HCT116 (cell line): ENCODE results near the gene SLC18A2. TPM values are rescaled to one million over a fixed set of nuclear protein-coding genes. Genes with fewer than 3 reads are reported as not detected.

Source experiments
- ATAC-seq: fragments of 200-7000 bp; cut with Tn5 transposase; 2 replicates; pipeline ENCODE4 v1.9.1; 2020; ENCODE audit warnings: mild to moderate bottlenecking, moderate library complexity
- BruUV-seq: library from RNA; stranded (reverse); fragments of 400-500 nt; replicated peaks from 2 replicates; lab custom pipeline; 2021; lab: Mats Ljungman, UMichigan
- CTCF ChIA-PET: fragments of 300-600 bp; sonication (Branson Sonifier 250); formaldehyde crosslinking; loops from one replicate; lab custom pipeline; 2021; ENCODE audit warnings: antibody characterized with exemption; lab: Charles Lee
- POLR2A ChIA-PET: fragments of 300-600, 350-600 bp; sonication (Branson Sonifier 250); formaldehyde crosslinking; loops from one replicate; lab custom pipeline; 2021; ENCODE audit warnings: antibody characterized with exemption; lab: Charles Lee
- RAD21 ChIA-PET, 2 experiments: fragments of 300-600 bp; sonication (Branson Sonifier 250); formaldehyde crosslinking; loops; one replicate each; lab custom pipeline; 2023; ENCODE audit warnings: low total read pairs in 2 of 2; ENCODE audit not compliant: uncharacterized antibody in 2 of 2, unreplicated experiment in 2 of 2, low non-redundant PET in 1 of 2; lab: Charles Lee
- DNase-seq: peaks from one replicate; pipeline ENCODE4 v3.0.0-alpha.2; 2010; ENCODE audit warnings: low read depth, low spot score
- H2AFZ ChIP-seq: fragments of 200-600 bp; shearing (Covaris generic), sonication (generic); 2 replicates; pipeline ENCODE4 v1.6.1; 2017; ENCODE audit warnings: low read depth, mixed run types, mixed read lengths, antibody characterized with exemption, low read length; ENCODE audit not compliant: poor library complexity, severe bottlenecking
- H3K27ac ChIP-seq: 2 replicates; pipeline ENCODE4 v1.5.1; 2012; ENCODE audit warnings: low read depth, low read length
- H3K27me3 ChIP-seq: fragments of 200-600 bp; sonication (generic); 2 replicates; pipeline ENCODE4 v1.6.1; 2016; ENCODE audit warnings: mixed run types, low read length, mixed read lengths; ENCODE audit not compliant: insufficient read depth
- H3K36me3 ChIP-seq, 2 experiments: fragments of 200-500 bp in 1 of 2; fragments of 200-600 bp in 1 of 2; sonication (Bioruptor generic) in 1 of 2; sonication (generic) in 1 of 2; 2 replicates each; pipeline versions ENCODE4 v1.5.1 to v1.6.1; 2014 to 2016; ENCODE audit warnings: low read length in 2 of 2, inconsistent platforms in 1 of 2, mixed read lengths in 1 of 2, mixed run types in 1 of 2; ENCODE audit not compliant: insufficient read depth in 2 of 2, control insufficient read depth in 1 of 2
- H3K4me1 ChIP-seq, 2 experiments: fragments of 200-600 bp in 1 of 2; sonication (generic) in 1 of 2; 2 replicates each; pipeline versions ENCODE4 v1.5.1 to v1.6.1; 2012 to 2017; ENCODE audit warnings: low read length in 2 of 2, inconsistent platforms in 1 of 2, mild to moderate bottlenecking in 1 of 2, mixed read lengths in 1 of 2, mixed run types in 1 of 2, moderate library complexity in 1 of 2; ENCODE audit not compliant: insufficient read depth in 2 of 2, control insufficient read depth in 1 of 2
- H3K4me2 ChIP-seq: fragments of 200-600 bp; sonication (generic); 2 replicates; pipeline ENCODE4 v1.6.1; 2017; ENCODE audit warnings: mixed run types, low read length, mixed read lengths
- H3K4me3 ChIP-seq, 2 experiments: fragments of 200-600 bp in 1 of 2; sonication (generic) in 1 of 2; replicated peaks in 1 of 2; 2 replicates each; pipeline ENCODE4 v1.5.1; 2011 to 2016; ENCODE audit warnings: low read length in 2 of 2, control low read depth in 1 of 2, low read depth in 1 of 2, mild to moderate bottlenecking in 1 of 2, mixed read lengths in 1 of 2, mixed run types in 1 of 2
- H3K79me2 ChIP-seq: fragments of 200-600 bp; sonication (generic); 2 replicates; pipeline ENCODE4 v1.6.1; 2017; ENCODE audit warnings: mild to moderate bottlenecking, mixed run types, low read length, moderate library complexity, mixed read lengths; ENCODE audit not compliant: insufficient read depth
- H3K9ac ChIP-seq: fragments of 200-600 bp; sonication (generic); 2 replicates; pipeline ENCODE4 v1.6.1; 2016; ENCODE audit warnings: low read length, mixed read lengths
- H3K9me2 ChIP-seq: fragments of 200-600 bp; sonication (generic), shearing (Covaris generic); 2 replicates; pipeline ENCODE4 v1.6.1; 2017; ENCODE audit warnings: mixed run types, mild to moderate bottlenecking, moderate library complexity; ENCODE audit not compliant: insufficient read depth
- H3K9me3 ChIP-seq, 2 experiments: fragments of 200-500 bp in 1 of 2; fragments of 200-600 bp in 1 of 2; sonication (Bioruptor generic) in 1 of 2; sonication (generic) in 1 of 2; 2 replicates each; pipeline ENCODE4 v1.6.1; 2014 to 2017; ENCODE audit warnings: low read length in 2 of 2, mixed read lengths in 2 of 2, inconsistent platforms in 1 of 2, low read depth in 1 of 2, mild to moderate bottlenecking in 1 of 2, mixed run types in 1 of 2, moderate library complexity in 1 of 2; ENCODE audit not compliant: control insufficient read depth in 1 of 2, insufficient read depth in 1 of 2
- H4K20me1 ChIP-seq: fragments of 200-600 bp; sonication (generic), shearing (Covaris generic); 2 replicates; pipeline ENCODE4 v1.6.1; 2017; ENCODE audit warnings: mixed run types, mild to moderate bottlenecking, moderate library complexity; ENCODE audit not compliant: insufficient read depth
- CEBPB ChIP-seq: IDR thresholded peaks from 2 replicates; pipeline ENCODE4 v1.6.1; 2012; ENCODE audit warnings: low read depth
- CTCF ChIP-seq, 3 experiments: fragments of 200-600 bp in 1 of 3; sonication (generic) in 1 of 3; IDR thresholded peaks in 2 of 3; conservative IDR thresholded peaks in 1 of 3; 2 replicates each; pipeline ENCODE4 v1.5.1; 2012 to 2017; ENCODE audit warnings: low read depth in 2 of 3, low read length in 2 of 3, antibody characterized with exemption in 1 of 3, borderline replicate concordance in 1 of 3, control low read depth in 1 of 3, mild to moderate bottlenecking in 1 of 3, mixed read lengths in 1 of 3, mixed run types in 1 of 3, moderate library complexity in 1 of 3; ENCODE audit not compliant: insufficient read depth in 1 of 3
- EZH2 ChIP-seq: fragments of 200-600 bp; sonication (generic); IDR thresholded peaks from 2 replicates; pipeline ENCODE4 v1.6.1; 2017; ENCODE audit warnings: antibody characterized with exemption, mixed run types
- EZH2phosphoT487 ChIP-seq: fragments of 200-600 bp; IDR thresholded peaks from 2 replicates; pipeline ENCODE4 v1.6.1; 2018; ENCODE audit warnings: antibody characterized with exemption, borderline replicate concordance
- FOSL1 ChIP-seq: IDR thresholded peaks from 2 replicates; pipeline ENCODE4 v1.6.1; 2012; ENCODE audit warnings: low read depth
- POLR2A ChIP-seq: IDR thresholded peaks from 2 replicates; pipeline ENCODE4 v1.7.0; 2011; ENCODE audit warnings: borderline replicate concordance; ENCODE audit not compliant: insufficient read depth, insufficient read length; ENCODE audit errors: extremely low read depth
- POLR2AphosphoS5 ChIP-seq: IDR thresholded peaks from 2 replicates; pipeline ENCODE4 v1.6.1; 2011; ENCODE audit warnings: mild to moderate bottlenecking, low read depth, low read length, moderate library complexity
- RAD21 ChIP-seq: IDR thresholded peaks from 2 replicates; pipeline ENCODE4 v1.6.1; 2012; ENCODE audit warnings: low read depth, mild to moderate bottlenecking
- SIN3A ChIP-seq: IDR thresholded peaks from 2 replicates; pipeline ENCODE4 v1.6.1; 2012; ENCODE audit warnings: low read depth
- SP1 ChIP-seq: IDR thresholded peaks from 2 replicates; pipeline ENCODE4 v1.6.1; 2012; ENCODE audit warnings: low read depth
- SRF ChIP-seq: IDR thresholded peaks from 2 replicates; pipeline ENCODE4 v1.6.1; 2012; ENCODE audit warnings: low read depth
- TCF7L2 ChIP-seq: IDR thresholded peaks from 2 replicates; pipeline ENCODE4 v1.7.0; 2011; ENCODE audit warnings: borderline replicate concordance, inconsistent platforms; ENCODE audit not compliant: insufficient read depth, insufficient read length; ENCODE audit errors: extremely low read depth
- YY1 ChIP-seq: IDR thresholded peaks from 2 replicates; pipeline ENCODE4 v1.6.1; 2011; ENCODE audit warnings: low read length, low read depth, moderate library complexity, mild to moderate bottlenecking; ENCODE audit not compliant: insufficient replicate concordance; ENCODE audit errors: extremely low read depth
- ZBTB33 ChIP-seq: IDR thresholded peaks from 2 replicates; pipeline ENCODE4 v1.6.1; 2011; ENCODE audit warnings: mild to moderate bottlenecking, low read length, moderate library complexity; ENCODE audit not compliant: insufficient replicate concordance; ENCODE audit errors: extremely low read depth
- ZFX ChIP-seq: fragments of 450-650 bp; IDR thresholded peaks from 2 replicates; pipeline ENCODE4 v1.6.1; 2017
- ZNF274 ChIP-seq: fragments of 200-500 bp; sonication (Bioruptor generic); IDR thresholded peaks from 2 replicates; pipeline ENCODE4 v1.6.1; 2014; ENCODE audit warnings: mild to moderate bottlenecking, low read depth, low read length, inconsistent platforms
- intact Hi-C: fragments of 100-400 bp; cut with micrococcal nuclease; formaldehyde crosslinking; loops from 2 replicates; pipeline ENCODE4 v1.10.0; 2022
- total RNA-seq: library from RNA; stranded (reverse); gene quantifications from one replicate; pipeline ENCODE4 v1.2.1, GENCODE V29; 2021; ENCODE audit not compliant: unreplicated experiment
- TF ChIP-seq, protein P1 (sequence below): IDR thresholded peaks from 2 replicates; pipeline ENCODE4 v1.6.1; 2012
- TF ChIP-seq, protein P2 (sequence below): IDR thresholded peaks from 2 replicates; pipeline ENCODE4 v1.6.1; 2012
- TF ChIP-seq, protein P3 (sequence below): IDR thresholded peaks from 2 replicates; pipeline ENCODE4 v1.6.1; 2012; ENCODE audit warnings: low read depth

Gene SLC18A2
- total RNA-seq, 1 experiment from 2014 or later: not detected

DNA sequence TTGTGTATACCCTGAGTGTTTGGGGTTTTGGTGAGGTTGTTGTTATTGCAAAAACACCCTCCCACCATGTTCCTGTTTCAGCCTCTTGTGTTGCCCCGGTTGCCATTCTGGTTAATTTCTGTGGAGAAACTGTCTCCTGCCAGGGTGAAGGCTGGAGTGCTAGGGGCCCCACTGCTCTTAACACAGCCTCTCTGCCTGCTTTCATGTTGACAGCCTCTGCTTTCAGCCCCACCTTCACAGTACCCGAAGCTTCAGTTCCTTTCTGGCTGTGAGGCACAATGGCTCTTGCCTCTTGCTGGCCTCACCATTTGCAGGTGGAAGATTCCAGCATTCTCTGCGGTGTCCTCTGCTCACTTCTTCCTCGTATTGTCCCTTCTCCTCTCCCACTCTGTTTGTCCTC, 19.2 kb downstream of the SLC18A2 start:
- ATAC-seq (no peak), DNase-seq (no peak)
- ChIA-PET RAD21 (no interaction called here), CTCF (no interaction called here), POLR2A (no interaction called here)
- H3K27me3 ChIP-seq: peaks cover 40% of the 10 kb centered on the region
- H3K79me2 ChIP-seq: no peaks in the 10 kb centered on the region
- no peaks in the 10 kb centered on the region for H3K36me3 ChIP-seq
- H3K4me2 ChIP-seq: no peak overlapping the region
- TF ChIP-seq, protein P1, sequence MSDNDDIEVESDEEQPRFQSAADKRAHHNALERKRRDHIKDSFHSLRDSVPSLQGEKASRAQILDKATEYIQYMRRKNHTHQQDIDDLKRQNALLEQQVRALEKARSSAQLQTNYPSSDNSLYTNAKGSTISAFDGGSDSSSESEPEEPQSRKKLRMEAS: no peak
- TF ChIP-seq ZNF274: no peak
- no peak for TF ChIP-seq EZH2phosphoT487
- TF ChIP-seq, protein P2, sequence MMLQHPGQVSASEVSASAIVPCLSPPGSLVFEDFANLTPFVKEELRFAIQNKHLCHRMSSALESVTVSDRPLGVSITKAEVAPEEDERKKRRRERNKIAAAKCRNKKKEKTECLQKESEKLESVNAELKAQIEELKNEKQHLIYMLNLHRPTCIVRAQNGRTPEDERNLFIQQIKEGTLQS: no peak
- TF ChIP-seq TCF7L2: no peak
- no peak for TF ChIP-seq RAD21
- no peak for TF ChIP-seq POLR2A
- no peak for TF ChIP-seq POLR2AphosphoS5
- TF ChIP-seq, protein P3, sequence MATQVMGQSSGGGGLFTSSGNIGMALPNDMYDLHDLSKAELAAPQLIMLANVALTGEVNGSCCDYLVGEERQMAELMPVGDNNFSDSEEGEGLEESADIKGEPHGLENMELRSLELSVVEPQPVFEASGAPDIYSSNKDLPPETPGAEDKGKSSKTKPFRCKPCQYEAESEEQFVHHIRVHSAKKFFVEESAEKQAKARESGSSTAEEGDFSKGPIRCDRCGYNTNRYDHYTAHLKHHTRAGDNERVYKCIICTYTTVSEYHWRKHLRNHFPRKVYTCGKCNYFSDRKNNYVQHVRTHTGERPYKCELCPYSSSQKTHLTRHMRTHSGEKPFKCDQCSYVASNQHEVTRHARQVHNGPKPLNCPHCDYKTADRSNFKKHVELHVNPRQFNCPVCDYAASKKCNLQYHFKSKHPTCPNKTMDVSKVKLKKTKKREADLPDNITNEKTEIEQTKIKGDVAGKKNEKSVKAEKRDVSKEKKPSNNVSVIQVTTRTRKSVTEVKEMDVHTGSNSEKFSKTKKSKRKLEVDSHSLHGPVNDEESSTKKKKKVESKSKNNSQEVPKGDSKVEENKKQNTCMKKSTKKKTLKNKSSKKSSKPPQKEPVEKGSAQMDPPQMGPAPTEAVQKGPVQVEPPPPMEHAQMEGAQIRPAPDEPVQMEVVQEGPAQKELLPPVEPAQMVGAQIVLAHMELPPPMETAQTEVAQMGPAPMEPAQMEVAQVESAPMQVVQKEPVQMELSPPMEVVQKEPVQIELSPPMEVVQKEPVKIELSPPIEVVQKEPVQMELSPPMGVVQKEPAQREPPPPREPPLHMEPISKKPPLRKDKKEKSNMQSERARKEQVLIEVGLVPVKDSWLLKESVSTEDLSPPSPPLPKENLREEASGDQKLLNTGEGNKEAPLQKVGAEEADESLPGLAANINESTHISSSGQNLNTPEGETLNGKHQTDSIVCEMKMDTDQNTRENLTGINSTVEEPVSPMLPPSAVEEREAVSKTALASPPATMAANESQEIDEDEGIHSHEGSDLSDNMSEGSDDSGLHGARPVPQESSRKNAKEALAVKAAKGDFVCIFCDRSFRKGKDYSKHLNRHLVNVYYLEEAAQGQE: no peak
- TF ChIP-seq FOSL1: no peak
- TF ChIP-seq SIN3A: no peak
- TF ChIP-seq SP1: no peak
- TF ChIP-seq YY1: no peak
- TF ChIP-seq SRF: no peak
- no peak for TF ChIP-seq EZH2
- TF ChIP-seq CEBPB: no peak
- TF ChIP-seq ZFX: no peak
- no peak for TF ChIP-seq CTCF (IDR thresholded peaks at IDR 0.05 in 2 of 3, conservative IDR thresholded peaks at IDR 0.05 in 1 of 3; ENCODE audit: borderline replicate concordance in 1 of 3, insufficient read depth in 1 of 3, low read depth in 2 of 3, low read length in 2 of 3)
- no peak for TF ChIP-seq ZBTB33
- H3K27ac ChIP-seq: no peak overlapping the region
- H3K9me3 ChIP-seq: no peaks in the 10 kb centered on the region
- no peaks in the 10 kb centered on the region for H3K4me1 ChIP-seq
- H3K4me3 ChIP-seq: no peak overlapping the region
- no TSS peak for BruUV-seq
- no peak overlapping the region for H3K9ac ChIP-seq
- no peak overlapping the region for H2AFZ ChIP-seq
- no peaks in the 10 kb centered on the region for H3K9me2 ChIP-seq
- intact Hi-C loops: no loop called here
- no peaks in the 10 kb centered on the region for H4K20me1 ChIP-seq
